M059J (cell line): ENCODE results near the gene HPS1. TPM values are rescaled to one million over a fixed set of nuclear protein-coding genes. Genes with fewer than 3 reads are reported as not detected.

Experiments used
- total RNA-seq: library from RNA; depleted of rRNA; stranded (reverse); fragments of >200 nt; shearing (Covaris generic); gene quantifications from 2 replicates; pipeline ENCODE4 v1.2.3, GENCODE V29; 2014; rRNA removed

The HPS1 gene
- total RNA-seq, 1 experiment from 2014 or later, result 31.7 TPM

Other genes starting within 250 kb of the HPS1 start
- gene LOXL4, start 178.7 kb downstream of the HPS1 start, total RNA-seq, result 1.2 and 1.6 TPM in 2 replicates
- 0.54 and 1.0 TPM in 2 replicates for gene PYROXD2, start 31.8 kb downstream of the HPS1 start, total RNA-seq